ENCODE results near the gene ANKHD1.
A peak's percentile ranks its signal among the peaks of the same experiment; 100 is the strongest.

The ANKHD1 gene

DNA sequence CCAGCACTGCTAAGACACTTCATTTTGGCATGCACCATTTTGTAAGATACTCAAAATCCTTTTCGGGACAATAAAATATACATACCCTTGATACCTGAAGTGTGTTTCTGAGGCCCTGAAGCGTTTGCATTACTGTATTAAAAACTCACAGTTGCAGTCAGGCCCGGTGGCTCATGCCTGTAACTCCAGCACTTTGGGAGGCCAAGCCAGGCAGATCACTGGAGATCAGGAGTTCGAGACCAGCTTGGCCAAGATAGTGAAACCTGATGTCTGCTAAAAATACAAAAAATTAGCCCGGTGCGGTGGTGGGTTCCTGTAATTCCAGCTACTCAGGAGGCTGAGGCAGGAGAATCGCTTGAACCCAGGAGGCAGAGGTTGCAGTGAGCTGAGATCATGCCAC, 143.4 kb downstream of the ANKHD1 start:
- no peak for DNase-seq

DNA sequence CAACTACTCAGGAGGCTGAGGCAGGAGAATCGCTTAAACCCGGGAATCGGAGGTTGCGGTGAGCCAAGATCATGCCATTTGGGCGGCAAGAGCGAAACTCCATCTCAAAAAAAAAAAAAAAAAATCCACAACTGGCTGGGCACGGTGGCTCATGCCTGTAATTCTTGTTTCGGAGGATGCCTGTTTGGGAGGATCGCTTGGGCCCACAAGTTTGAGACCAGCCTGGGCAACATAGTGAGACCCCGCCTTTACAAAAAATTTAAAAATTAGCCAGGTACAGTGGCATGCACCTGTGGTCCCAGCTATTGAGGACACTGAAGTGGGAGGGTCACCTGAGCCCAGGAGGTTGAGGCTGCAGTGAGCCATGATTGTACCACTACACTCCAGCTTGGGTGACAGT, 144.0 kb downstream of the ANKHD1 start:
- DNase-seq, result no peak

DNA sequence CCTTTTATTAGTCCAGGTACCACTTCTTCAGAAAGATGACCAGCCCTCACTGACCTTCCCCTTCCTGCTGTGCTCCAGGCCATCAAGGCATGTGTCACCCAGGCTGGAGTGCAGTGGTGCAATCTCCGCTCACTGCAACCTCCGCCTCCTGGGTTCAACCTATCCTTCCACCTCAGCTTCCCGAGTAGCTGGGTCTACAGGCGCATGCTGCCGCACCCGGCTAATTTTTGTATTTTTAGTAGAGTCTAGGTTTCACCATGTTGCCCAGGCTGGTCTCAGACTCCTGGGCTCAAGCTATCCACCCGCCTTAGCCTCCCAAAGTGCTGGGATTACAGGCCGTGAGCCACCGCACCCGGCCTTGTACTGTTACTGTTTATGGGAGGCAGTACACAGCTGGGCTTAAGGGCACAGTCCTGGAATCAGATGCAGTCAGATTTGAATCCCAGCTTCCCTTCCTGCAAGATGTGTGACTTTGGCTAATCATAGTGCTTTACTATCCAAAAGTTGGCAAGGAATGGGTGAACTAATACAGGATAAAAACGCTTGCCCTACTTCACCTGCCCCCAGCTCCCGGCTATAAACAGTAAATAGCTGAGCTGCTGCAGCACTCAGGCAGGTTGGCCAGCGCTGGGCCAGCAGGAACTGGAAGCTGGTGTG, 145.3 kb downstream of the ANKHD1 start:
- DNase-seq, result no peak

DNA sequence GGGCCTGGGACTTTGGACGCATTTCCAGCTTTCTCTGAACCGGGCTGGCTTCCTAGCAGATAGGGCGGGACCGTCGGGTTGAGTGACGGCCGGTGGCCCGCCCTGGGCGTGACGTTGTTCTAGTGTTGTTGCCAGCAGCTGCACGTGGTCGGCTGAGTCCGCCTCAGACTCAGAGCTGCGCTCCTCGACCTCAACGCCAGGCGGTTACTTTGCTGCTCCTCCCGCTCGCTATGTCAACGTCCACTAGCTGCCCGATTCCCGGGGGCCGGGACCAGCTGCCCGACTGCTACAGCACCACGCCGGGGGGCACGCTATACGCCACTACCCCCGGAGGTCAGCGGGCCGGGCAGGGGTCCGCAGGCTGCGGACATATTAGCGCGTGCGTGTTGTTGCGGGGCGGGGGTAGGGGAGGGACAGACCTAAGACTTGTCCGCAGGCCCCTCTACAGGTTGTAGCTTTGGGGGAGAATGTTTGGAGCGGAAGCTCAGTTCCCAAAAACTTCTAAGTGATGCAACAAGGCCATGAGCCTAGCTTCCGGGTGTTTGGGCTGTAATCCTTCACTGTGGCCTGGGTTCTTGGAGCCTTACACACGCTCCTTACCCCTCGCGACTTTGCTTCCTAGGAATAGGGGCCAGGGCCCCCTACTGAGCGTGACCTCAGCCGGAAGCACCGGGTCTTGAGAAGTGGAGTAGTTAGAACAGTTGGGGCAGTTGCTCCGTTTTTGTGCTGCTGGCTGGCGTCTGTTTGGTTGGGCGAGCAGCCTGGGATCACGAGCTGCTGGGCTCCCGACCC, 146.1 kb downstream of the ANKHD1 start, which contains the start of gene EIF4EBP3:
Gene EIF4EBP3 (plus strand): TSS at position 155 of the 792 bp plus-strand sequence. CDS start 76 bp downstream, at position 231.
- peak; percentile 93 to 95 for DNase-seq

DNA sequence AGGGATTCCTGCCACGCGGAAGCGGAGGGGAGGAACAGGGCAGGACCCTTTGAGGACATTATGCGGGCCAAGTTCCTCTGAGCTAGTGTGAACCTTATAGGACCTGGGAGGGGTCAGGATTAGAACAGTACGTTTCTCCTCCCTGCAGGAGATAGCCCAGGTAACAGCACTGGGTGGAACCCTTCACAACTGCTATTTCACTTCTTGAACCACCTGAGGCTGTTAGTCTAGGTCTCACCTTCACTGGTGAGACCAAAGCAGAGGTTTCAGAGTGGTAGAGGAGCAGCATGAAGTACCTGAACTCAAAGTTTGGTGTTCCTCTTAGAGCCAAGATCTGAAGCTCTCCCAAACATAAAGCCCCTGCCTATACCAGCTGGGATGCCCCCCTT, 146.7 kb downstream of the ANKHD1 start:
- DNase-seq, result no peak

GRCh38 chr5:140548791-140549190, 147.2 kb downstream of the ANKHD1 start:
- DNase-seq, result no peak

- peak; percentile 57 to 68 for DNase-seq
Observed at GRCh38 chr5:140549237-140550144, 147.9 kb downstream of the ANKHD1 start.

- no peak for DNase-seq
Observed at GRCh38 chr5:140550147-140551079, 148.8 kb downstream of the ANKHD1 start.

- DNase-seq, result no peak
Observed at GRCh38 chr5:140551872-140552271, 150.2 kb downstream of the ANKHD1 start.

DNA sequence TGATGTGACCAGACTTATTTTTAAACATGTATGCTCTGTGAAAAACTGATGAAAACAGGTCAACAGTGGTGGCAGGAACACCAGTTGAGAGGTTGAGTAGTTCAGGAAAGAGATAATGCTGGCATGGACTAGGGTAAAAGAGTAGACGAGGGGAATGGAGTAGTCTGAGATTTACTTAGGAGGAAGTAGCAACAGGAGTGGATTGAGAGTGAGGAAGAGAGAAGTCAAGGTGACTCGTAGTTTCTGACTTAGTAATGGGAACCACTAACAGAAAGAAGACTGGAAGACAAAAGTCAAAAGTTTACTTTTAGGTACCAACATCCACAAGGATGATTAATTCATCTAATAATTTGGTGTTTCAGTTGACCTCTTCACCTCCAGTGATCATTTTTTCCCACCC, 152.0 kb downstream of the ANKHD1 start:
- DNase-seq, result peak in 1 of 2 experiments; percentile 13

GRCh38 chr5:140554454-140554853, 152.8 kb downstream of the ANKHD1 start:
- DNase-seq, result no peak

DNA sequence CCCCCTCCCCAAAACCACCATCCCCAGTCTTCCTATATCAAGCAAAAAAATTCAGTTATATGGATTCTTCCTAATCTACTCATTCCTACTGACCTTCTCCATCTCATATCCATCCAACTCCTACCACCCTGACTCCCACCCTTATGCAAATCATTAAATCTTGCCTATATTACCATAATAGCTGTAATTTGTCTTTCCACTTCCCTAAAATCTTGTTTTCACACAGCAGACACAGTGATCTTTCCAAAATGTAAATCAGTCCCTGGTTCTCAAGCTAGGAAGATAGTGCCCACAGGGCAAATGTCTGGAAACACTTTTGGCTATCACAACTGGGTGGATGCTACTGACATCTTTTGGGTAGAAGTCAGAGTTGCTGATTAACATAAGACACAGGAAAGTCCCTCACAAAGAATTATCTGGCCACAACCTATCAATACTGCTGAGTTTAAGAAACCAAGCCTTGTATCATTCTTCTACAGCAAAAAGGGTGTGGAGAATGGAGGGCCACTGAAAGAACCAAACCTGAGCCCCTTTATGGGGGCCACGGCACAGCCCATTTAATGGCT, 154.2 kb downstream of the ANKHD1 start:
- DNase-seq, result peak in 1 of 2 experiments; percentile 14

- DNase-seq, result peak in 1 of 2 experiments; percentile 21
Observed at GRCh38 chr5:140556438-140556837, 154.8 kb downstream of the ANKHD1 start.

DNA sequence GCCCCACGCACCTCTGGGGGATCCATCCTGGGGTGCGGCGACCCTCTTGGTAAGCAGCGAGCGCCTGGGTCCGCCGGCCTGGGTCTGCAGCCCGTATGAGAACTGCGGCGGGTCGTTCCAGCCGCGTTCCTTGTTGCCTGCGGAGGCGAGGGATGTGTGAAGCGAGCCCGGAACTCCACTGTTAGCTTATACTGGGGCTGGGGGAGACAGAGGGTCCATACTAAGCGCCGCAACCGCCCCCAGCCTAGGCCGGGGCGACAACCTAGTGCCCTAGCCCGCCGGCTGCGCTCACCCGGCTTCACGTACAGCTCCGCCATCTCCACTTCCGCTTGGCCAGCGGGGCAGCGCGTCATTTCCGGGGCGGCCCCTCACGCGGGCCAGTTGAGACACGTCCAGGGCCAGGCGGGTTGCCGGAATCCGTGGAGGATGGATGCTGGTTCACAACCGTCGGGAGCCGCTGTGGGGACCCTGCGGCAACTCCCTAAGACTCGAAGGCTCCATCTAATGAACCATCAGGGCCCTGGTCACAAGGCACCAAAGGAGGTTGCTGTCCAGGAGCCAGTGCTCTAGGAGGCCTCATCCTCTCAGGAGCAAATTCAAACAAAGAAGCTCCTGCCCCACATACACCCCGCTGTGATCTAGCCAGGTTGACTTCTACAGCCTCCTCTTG, 155.6 kb downstream of the ANKHD1 start, which contains the start of gene SRA1:
Gene SRA1 (minus strand): TSS at position 338 of the 670 bp plus-strand sequence. CDS start 21 bp downstream, at position 317.
- DNase-seq, result peak; percentile 75 to 79

DNA sequence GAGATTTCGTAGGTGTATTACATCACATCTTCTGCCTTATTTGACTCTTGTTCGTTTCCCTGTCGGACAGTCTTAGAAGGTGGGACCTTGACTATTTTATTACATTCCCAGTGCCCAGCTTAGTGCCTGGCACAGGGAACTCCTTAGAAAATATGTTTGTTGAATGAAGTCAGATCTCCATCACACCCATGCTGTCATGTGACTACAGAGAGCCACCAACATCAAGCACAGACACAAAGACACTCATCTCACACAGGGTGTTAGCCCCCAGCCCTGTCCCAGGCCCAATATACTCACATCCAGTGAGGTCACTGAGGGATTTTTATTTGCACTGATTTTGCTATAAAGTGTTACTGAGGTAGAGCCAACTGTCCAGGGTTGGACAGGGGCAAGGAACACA, 156.3 kb downstream of the ANKHD1 start:
- no peak for DNase-seq

DNA sequence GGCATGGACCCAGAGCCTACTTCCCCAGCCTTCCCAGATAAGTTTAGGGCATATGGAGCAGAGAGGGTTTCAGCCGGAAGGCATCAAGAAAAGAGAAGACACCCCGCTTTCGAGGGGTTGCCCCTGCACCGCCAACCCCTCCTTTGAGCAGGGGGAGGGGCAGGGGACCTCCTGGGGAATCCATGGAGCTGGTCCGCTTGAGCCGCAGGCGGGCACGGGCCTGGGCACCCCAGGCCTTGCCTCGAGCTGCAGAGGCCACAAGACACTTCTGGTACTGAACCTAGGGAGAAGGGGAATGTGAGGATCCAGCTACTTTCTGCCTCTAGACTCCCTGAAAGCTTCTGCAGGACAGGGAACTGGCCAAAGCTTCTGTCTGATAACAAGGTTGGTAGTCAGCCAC, 156.9 kb downstream of the ANKHD1 start:
- DNase-seq, result no peak

DNA sequence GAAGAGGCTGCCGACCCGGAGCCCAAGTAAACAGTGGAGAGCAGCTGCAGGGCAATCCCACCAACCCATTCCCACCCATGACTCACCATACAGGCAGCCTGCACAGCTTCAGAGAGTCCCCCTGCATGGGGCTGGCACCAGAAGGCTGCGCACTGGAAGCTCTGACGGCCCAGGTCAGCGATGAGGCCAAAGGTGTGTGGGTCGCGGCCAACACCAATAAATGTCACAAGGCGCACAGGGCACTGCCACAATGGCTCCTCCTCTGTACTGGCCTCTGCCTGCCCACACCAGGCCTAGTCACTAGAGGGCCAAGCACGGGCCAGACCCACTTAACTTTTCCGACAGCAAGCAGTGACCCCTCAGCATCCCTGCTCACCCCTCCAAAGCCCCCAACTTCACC, 158.6 kb downstream of the ANKHD1 start:
- no peak for DNase-seq

DNA sequence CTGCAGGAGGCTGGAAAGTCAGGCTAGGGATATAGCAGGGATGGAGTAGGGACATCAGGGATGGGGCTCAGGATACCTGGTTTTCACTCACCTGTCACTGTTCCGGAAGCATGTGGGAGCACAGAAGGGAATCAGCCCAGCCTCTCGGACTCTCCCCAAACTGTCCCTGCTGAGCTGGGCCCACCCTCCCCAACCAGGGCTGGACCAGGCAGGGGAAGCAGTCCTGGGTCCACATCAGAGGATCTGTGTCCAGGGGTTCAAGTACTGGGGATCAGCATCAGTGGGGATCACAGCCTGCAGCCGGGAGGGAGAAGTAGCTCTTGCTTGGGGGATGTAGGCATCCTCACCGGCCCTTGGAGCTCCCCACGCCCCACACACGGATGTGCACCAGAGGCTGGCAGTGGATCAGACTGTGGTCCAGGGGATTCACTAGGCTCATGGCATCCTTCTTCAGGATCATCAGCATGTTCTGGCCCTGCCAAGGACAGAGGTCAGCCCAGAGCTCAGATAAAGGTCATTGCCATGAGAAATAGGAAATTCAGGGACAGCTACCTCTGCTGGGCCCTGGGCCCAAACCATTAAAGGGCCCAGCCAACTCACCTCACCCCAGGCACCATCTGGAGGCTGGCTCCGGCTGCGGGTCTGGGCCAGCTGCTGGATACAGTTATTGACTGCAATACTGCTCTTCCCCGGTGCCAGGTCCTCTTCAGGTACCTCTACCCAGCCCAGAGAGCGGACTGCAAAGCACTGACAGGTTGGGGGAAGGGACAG, 160.3 kb downstream of the ANKHD1 start:
- DNase-seq, result no peak

- DNase-seq, result no peak
Observed at GRCh38 chr5:140563596-140563995, 162.0 kb downstream of the ANKHD1 start.
